Body of pancreas (tissue), 4 donors: ENCODE measurements around the gene SEZ6L. TPM values are rescaled to one million over a fixed set of nuclear protein-coding genes. Genes with fewer than 3 reads are reported as not detected.

Experiments
- ATAC-seq: fragments of 150-250 bp; one replicate; pipeline ENCODE4 v1.9.1; 2016
- DNase-seq, 4 donors: peaks; one replicate each; pipeline ENCODE4 v3.0.0-alpha.2; 2019
- H3K27ac ChIP-seq, 4 donors: fragments of 200-600 bp; sonication (generic); 1 replicate in 3 of 4; 2 replicates in 1 of 4; pipeline versions ENCODE4 v1.5.1 to v1.6.1; 2016 to 2019; ENCODE audit warnings: mild to moderate bottlenecking in 1 of 4, mixed read lengths in 1 of 4, moderate library complexity in 1 of 4
- H3K27me3 ChIP-seq, 2 donors: fragments of 200-600 bp; sonication (generic); one replicate each; pipeline ENCODE4 v1.6.0; 2016; ENCODE audit warnings: mild to moderate bottlenecking in 1 of 2
- H3K36me3 ChIP-seq, 2 donors: fragments of 200-600 bp; sonication (generic); replicated peaks in 1 of 2; 2 replicates each; pipeline ENCODE4 v1.5.1; 2016; ENCODE audit warnings: low read depth in 2 of 2; ENCODE audit not compliant: insufficient read depth in 1 of 2
- H3K4me1 ChIP-seq: fragments of 200-600 bp; sonication (generic); one replicate; pipeline ENCODE4 v1.6.0; 2016
- H3K4me3 ChIP-seq, 2 donors: fragments of 200-600 bp; sonication (generic); 1 replicate in 1 of 2; 2 replicates in 1 of 2; pipeline ENCODE4 v1.5.1; 2016 to 2019
- H3K9me3 ChIP-seq, 3 donors: fragments of 200-600 bp; sonication (generic); 1 replicate in 2 of 3; 2 replicates in 1 of 3; pipeline ENCODE4 v1.5.1; 2016
- CTCF ChIP-seq, 7 experiments: fragments of 450-650 bp in 4 of 7; fragments of 200-600 bp in 3 of 7; sonication (generic) in 3 of 7; IDR thresholded peaks; one replicate each; pipeline ENCODE4 v1.5.1; 2016 to 2019; ENCODE audit warnings: antibody characterized with exemption in 7 of 7
- POLR2A ChIP-seq, 3 donors: fragments of 450-650 bp; IDR thresholded peaks; one replicate each; pipeline ENCODE4 v1.6.1; 2016; ENCODE audit warnings: antibody characterized with exemption in 3 of 3, mild to moderate bottlenecking in 2 of 3
- WGBS, 2 donors: methylation state at CpG; one replicate each; pipeline ENCODE4 v1.1.5; 2017; 5-methylcytosine and 5-hydroxymethylcytosine counted together
- intact Hi-C: fragments of 100-400 bp; cut with DNase I; formaldehyde crosslinking; loops from one replicate; pipeline ENCODE4 v1.15.1; 2023
- total RNA-seq, 2 donors: library from RNA; depleted of rRNA; stranded (reverse); fragments of >200 nt; gene quantifications; one replicate each; pipeline ENCODE4 v1.1.0, GENCODE V29; 2016

The SEZ6L gene
- total RNA-seq, 2 donors from 2014 or later, result 0.33 to 0.52 TPM

- Histone ChIP-seq H3K36me3 (no peaks in the 10 kb centered on the region), H3K4me3 (no peak overlapping the region), H3K4me1 (no peaks in the 10 kb centered on the region), H3K27me3 (peaks cover 0 to 6% of the 10 kb centered on the region in 2 donors), H3K9me3 (no peaks in the 10 kb centered on the region), H3K27ac (no peak overlapping the region)
- ATAC-seq, result no peak
- DNase-seq, result no peak
- WGBS, 2 donors, result 18 to 23% methylated on average over 15 of the region's 15 CpGs
- intact Hi-C loops, result no loop called here
- TF ChIP-seq CTCF (IDR thresholded peaks at IDR 0.05) (no peak), POLR2A (IDR thresholded peaks at IDR 0.05) (no peak)
Observed at GRCh38 chr22:26377170-26377830, 208.0 kb downstream of the SEZ6L start.

GRCh38 chr22:26380072-26380830 is 211.0 kb downstream of the SEZ6L start:
- peaks cover 0 to 6% of the 10 kb centered on the region in 2 donors for H3K27me3 ChIP-seq
- intact Hi-C loops, result no loop called here
- no peak overlapping the region for H3K27ac ChIP-seq
- H3K4me1 ChIP-seq, result no peaks in the 10 kb centered on the region
- 65 to 74% methylated on average over 10 of the region's 10 CpGs for WGBS, 2 donors
- no peak overlapping the region for H3K4me3 ChIP-seq
- no peak for TF ChIP-seq CTCF (IDR thresholded peaks at IDR 0.05)
- no peak for TF ChIP-seq POLR2A (IDR thresholded peaks at IDR 0.05)
- no peak for DNase-seq
- no peaks in the 10 kb centered on the region for H3K9me3 ChIP-seq
- no peak for ATAC-seq
- H3K36me3 ChIP-seq, result no peaks in the 10 kb centered on the region

GRCh38 chr22:26382782-26383181 is 213.5 kb downstream of the SEZ6L start:
- 36 to 53% methylated on average over 3 of the region's 3 CpGs for WGBS, 2 donors
- no peaks in the 10 kb centered on the region for H3K9me3 ChIP-seq
- TF ChIP-seq POLR2A (IDR thresholded peaks at IDR 0.05), result no peak
- TF ChIP-seq CTCF (IDR thresholded peaks at IDR 0.05), result no peak
- ATAC-seq (no peak), DNase-seq (no peak)
- no peaks in the 10 kb centered on the region for H3K36me3 ChIP-seq
- no peak overlapping the region for H3K27ac ChIP-seq
- no peaks in the 10 kb centered on the region for H3K4me1 ChIP-seq
- intact Hi-C loops, result no loop called here
- H3K4me3 ChIP-seq, result no peak overlapping the region
- no peaks in the 10 kb centered on the region for H3K27me3 ChIP-seq

- WGBS, 2 donors, result 66 to 67% methylated on average over 7 of the region's 7 CpGs
- no peaks in the 10 kb centered on the region for H3K36me3 ChIP-seq
- intact Hi-C loops, result no loop called here
- H3K27ac ChIP-seq, result no peak overlapping the region
- H3K27me3 ChIP-seq, result no peaks in the 10 kb centered on the region
- TF ChIP-seq CTCF (IDR thresholded peaks at IDR 0.05), result no peak
- TF ChIP-seq POLR2A (IDR thresholded peaks at IDR 0.05), result no peak
- ATAC-seq, result no peak
- H3K9me3 ChIP-seq, result no peaks in the 10 kb centered on the region
- DNase-seq, result no peak
- H3K4me1 ChIP-seq, result no peaks in the 10 kb centered on the region
- H3K4me3 ChIP-seq, result no peak overlapping the region
Observed at GRCh38 chr22:26383968-26384556, 214.8 kb downstream of the SEZ6L start.
